ENCODE results near the gene FIZ1.

FIZ1 gene

DNA sequence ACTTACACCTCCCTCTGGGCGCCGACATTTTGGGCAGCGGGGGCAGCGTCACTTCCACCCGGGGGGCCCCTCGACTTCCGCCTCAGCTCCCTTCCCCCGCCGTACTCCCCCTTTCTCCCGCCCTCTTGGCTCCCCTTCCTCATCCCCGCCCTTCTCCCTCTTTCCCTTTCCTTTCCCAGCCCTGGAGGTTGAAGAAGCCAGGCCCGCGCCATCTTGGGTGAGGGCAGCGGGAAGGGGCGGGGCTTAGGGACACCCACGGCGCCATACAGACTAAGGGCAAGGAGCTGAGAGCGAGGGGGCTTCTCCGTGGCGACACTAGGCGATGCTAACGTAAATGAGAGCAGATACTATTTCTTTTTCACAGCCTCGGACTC, at the start of gene FIZ1:
Gene FIZ1, minus strand, starts transcription at position 50 of the 374 bp plus-strand sequence. CDS start 1,652 bp downstream, outside the sequence.
- peak; percentile 96 for DNase-seq (ENCODE audit: low read depth)
- H3K4me3 ChIP-seq (ENCODE audit: low read depth, low read length): peak within 1 kb of the TSS; percentile 67
- TF ChIP-seq MYC (IDR thresholded peaks at IDR 0.05; ENCODE audit: low read depth, low read length) (no peak; the same call in 1 of the 2 replicates), CTCF (IDR thresholded peaks at IDR 0.05; ENCODE audit: low read depth, low read length) (no peak), POLR2A (IDR thresholded peaks at IDR 0.05; ENCODE audit: extremely low read depth, insufficient read length) (no peak)
- TF ChIP-seq, protein P1, sequence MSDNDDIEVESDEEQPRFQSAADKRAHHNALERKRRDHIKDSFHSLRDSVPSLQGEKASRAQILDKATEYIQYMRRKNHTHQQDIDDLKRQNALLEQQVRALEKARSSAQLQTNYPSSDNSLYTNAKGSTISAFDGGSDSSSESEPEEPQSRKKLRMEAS (IDR thresholded peaks at IDR 0.05; ENCODE audit: low read depth, low read length): no peak

GRCh38 chr19:55648585-55649267, 49.4 kb upstream of the FIZ1 start:
- peak overlapping the region; percentile 46 for H3K4me3 ChIP-seq (ENCODE audit: low read depth, low read length)
- DNase-seq (ENCODE audit: low read depth): no peak
- TF ChIP-seq, protein P1 (IDR thresholded peaks at IDR 0.05; ENCODE audit: low read depth, low read length): no peak
- TF ChIP-seq MYC (IDR thresholded peaks at IDR 0.05; ENCODE audit: low read depth, low read length): no peak
- no peak for TF ChIP-seq CTCF (IDR thresholded peaks at IDR 0.05; ENCODE audit: low read depth, low read length)
- TF ChIP-seq POLR2A (IDR thresholded peaks at IDR 0.05; ENCODE audit: extremely low read depth, insufficient read length): no peak

DNA sequence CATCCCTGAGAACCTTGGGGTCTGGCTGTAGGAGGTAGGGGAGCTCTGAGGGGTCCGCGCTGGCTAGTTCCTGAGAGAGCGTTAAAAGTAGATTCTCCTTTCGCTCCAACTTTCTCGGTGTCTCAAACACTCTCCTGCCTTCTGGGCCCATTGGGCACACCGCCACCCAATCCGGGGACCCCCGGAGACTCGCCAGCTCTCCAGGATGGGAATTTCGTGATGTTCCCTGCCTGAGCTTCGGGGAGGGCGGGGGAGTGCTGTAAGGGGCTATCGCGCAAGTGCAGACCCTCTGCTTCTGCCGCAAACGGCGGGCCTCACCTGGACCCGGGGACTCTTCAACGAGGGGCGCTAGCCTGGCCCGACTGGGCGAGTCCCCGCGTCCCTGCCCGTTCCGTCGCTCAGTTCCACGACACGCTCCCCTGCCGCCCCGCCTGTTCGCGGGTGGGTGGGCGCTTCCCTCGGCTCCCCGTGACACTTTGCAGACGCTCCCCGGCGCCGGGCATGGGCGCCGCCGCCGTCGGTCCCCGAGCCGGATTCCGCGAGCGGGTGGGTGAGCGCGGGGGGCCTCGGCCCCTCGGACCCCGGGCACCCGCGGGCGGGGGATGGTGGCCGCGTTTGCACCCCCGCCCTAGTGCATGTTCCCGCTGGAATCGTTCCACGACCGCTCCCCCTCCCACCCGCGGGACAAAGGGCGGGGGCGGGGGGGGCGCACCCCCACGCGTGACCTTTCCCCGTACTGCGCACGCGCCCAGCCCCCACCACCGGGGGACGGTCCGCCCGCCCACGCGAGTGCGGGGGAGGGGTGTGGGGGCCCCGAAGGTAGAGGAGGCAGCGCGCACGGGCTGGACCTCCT, 48.6 kb upstream of the FIZ1 start, which contains the start of gene CCDC106:
Gene CCDC106, plus strand, starts transcription at position 481 of the 853 bp plus-strand sequence. CDS start 835 bp downstream, outside the sequence.
- DNase-seq (ENCODE audit: low read depth): peak; percentile 65
- H3K4me3 ChIP-seq (ENCODE audit: low read depth, low read length): peak within 1 kb of the TSS; percentile 46
- TF ChIP-seq POLR2A (IDR thresholded peaks at IDR 0.05; ENCODE audit: extremely low read depth, insufficient read length): no peak
- no peak for TF ChIP-seq CTCF (IDR thresholded peaks at IDR 0.05; ENCODE audit: low read depth, low read length)
- TF ChIP-seq, protein P1 (IDR thresholded peaks at IDR 0.05; ENCODE audit: low read depth, low read length): no peak
- no peak for TF ChIP-seq MYC (IDR thresholded peaks at IDR 0.05; ENCODE audit: low read depth, low read length)

DNA sequence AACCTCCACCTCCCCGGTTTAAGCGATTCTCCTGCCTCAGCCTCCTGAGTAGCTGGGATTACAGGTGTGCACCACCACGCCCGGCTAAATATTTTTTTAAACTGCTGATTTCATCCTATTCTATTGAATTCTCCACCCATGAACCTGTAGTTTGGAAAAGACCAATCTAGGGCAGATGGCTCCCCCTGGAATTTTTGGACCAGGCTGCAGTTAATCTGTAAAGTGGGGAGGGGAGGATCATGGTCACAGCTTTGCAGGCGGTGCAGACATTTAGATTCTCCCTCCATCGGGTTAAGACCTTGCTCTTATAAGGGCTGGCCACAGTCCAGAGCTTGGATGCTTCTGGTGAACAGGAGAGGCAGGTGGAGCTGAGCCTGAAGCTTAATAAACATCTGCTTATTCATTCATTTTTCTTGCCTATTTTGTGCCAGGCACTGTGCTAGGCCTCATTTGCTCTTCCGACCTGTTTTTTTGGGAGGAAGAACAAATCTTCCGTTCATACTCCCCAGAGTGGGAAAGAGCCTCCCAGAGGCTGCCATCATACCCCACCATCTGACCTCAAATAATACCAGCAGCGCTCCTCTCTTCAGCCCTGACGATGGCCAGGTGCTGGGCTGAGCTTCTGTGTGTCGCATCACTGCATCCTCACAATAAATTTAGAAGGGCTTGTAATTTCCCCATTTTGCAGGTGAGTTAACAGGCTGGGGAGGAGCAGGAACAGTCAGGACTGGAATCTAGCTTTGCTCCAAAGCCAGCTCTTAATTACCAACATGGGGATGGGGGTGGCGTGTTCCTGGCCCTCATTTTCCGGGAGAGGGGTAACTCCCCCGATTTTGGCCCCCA, 47.8 kb upstream of the FIZ1 start:
- peak overlapping the region; percentile 46 for H3K4me3 ChIP-seq (ENCODE audit: low read depth, low read length)
- DNase-seq (ENCODE audit: low read depth): no peak
- TF ChIP-seq POLR2A (IDR thresholded peaks at IDR 0.05; ENCODE audit: extremely low read depth, insufficient read length) (no peak), CTCF (IDR thresholded peaks at IDR 0.05; ENCODE audit: low read depth, low read length) (no peak)

DNA sequence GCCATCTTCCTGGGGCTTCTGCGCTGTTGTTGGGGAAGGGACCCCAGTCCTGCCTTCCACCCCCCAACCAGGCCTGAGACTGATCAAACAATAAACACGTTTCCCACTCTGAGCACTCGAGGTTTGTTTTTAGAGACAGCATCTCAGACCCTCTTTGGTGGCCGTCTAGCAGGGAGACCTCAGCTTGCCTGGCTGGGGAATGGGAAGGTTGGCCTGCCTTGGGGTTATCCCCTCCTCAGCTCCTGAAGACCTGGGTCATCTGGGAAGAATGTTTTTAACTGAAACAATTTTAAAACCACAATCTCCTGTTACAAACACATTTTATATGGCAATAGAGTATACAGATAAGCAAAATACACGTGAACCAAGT, 46.2 kb upstream of the FIZ1 start:
- TF ChIP-seq, protein P1 (IDR thresholded peaks at IDR 0.05; ENCODE audit: low read depth, low read length): no peak
- TF ChIP-seq POLR2A (IDR thresholded peaks at IDR 0.05; ENCODE audit: extremely low read depth, insufficient read length) (no peak), CTCF (IDR thresholded peaks at IDR 0.05; ENCODE audit: low read depth, low read length) (no peak), MYC (IDR thresholded peaks at IDR 0.05; ENCODE audit: low read depth, low read length) (no peak)
- H3K4me3 ChIP-seq (ENCODE audit: low read depth, low read length): no peak overlapping the region
- no peak for DNase-seq (ENCODE audit: low read depth)

Measured in NB4 (cell line).